GM12878 (cell line): ENCODE measurements around the gene CLEC19A.

ENCODE experiments used
- ASH2L ChIP-seq: fragments of 300-600, 200-600 bp; sonication (generic); IDR thresholded peaks from 2 replicates; pipeline ENCODE4 v1.6.1; 2017; ENCODE audit warnings: low read depth, mild to moderate bottlenecking, borderline replicate concordance
- CEBPB ChIP-seq, 2 experiments: fragments of 150-350 bp in 1 of 2; IDR thresholded peaks; 2 replicates each; pipeline ENCODE4 v1.6.1; 2012 to 2014; ENCODE audit warnings: low read depth in 2 of 2, low read length in 2 of 2, borderline replicate concordance in 1 of 2, inconsistent platforms in 1 of 2
- CTCF ChIP-seq, 3 experiments: IDR thresholded peaks in 2 of 3; conservative IDR thresholded peaks in 1 of 3; 2 replicates each; pipeline ENCODE4 v1.5.1; 2011; ENCODE audit warnings: low read depth in 3 of 3, low read length in 3 of 3, mild to moderate bottlenecking in 3 of 3, control low read depth in 2 of 3, moderate library complexity in 2 of 3, inconsistent platforms in 1 of 3, mixed read lengths in 1 of 3; ENCODE audit not compliant: control insufficient read depth in 2 of 3, insufficient read depth in 1 of 3; ENCODE audit errors: extremely low read depth in 1 of 3
- IKZF1 ChIP-seq: fragments of 450-650 bp; conservative IDR thresholded peaks from 2 replicates; pipeline ENCODE4 v1.6.1; 2017; ENCODE audit warnings: antibody characterized with exemption, mild to moderate bottlenecking
- JUNB ChIP-seq: IDR thresholded peaks from 2 replicates; pipeline ENCODE4 v1.6.1; 2016; ENCODE audit warnings: antibody characterized with exemption, mild to moderate bottlenecking
- POLR2AphosphoS5 ChIP-seq: IDR thresholded peaks from 2 replicates; pipeline ENCODE4 v1.6.1; 2011; ENCODE audit warnings: mild to moderate bottlenecking, low read length, inconsistent platforms
- RCOR1 ChIP-seq: conservative IDR thresholded peaks from 2 replicates; pipeline ENCODE4 v1.6.1; 2012; ENCODE audit warnings: low read depth, low read length, improper control_type of control experiment
- REST ChIP-seq: IDR thresholded peaks from 2 replicates; pipeline ENCODE4 v1.6.1; 2012; ENCODE audit warnings: mild to moderate bottlenecking, low read depth, low read length
- YBX1 ChIP-seq: fragments of 450-650 bp; IDR thresholded peaks from 2 replicates; pipeline ENCODE4 v1.6.1; 2016; ENCODE audit warnings: antibody characterized with exemption

DNA sequence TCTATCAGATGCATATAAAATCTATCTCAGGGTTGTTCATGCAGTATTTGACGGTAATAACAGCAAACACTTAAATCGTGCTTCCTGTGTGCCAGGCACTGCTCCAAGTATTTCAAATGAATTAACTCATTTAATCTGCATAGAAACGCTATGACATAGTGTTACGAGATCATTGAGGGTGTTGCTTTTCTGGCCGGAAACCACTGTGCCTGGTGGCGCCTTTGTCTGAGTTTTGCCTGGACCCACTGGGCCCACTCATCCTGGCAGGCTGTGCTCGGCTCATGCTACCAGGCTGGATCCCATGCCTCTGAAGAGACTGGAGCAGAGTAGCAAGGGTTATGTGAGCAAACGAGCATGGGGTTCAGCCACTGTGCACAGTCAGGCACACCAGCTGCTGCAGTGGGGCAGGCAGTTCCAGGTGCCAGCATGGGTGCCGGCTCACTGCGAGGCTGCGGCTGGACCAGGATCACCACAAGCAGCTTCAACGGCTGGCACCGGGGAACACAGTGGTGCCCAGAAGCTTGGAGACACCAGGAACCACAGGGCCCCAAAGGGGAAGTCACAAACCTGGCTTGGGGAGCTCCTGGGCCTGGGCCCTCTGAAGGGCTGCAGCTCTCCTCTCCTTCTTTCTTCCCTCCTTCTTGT lies 45.9 kb upstream of the CLEC19A start:
- TF ChIP-seq CTCF (IDR thresholded peaks at IDR 0.05 in 2 of 3, conservative IDR thresholded peaks at IDR 0.05 in 1 of 3; ENCODE audit: control insufficient read depth in 2 of 3, extremely low read depth in 1 of 3, insufficient read depth in 1 of 3, low read depth in 3 of 3, low read length in 3 of 3), result no peak
- no peak for TF ChIP-seq IKZF1
- TF ChIP-seq POLR2AphosphoS5, result no peak
- no peak for TF ChIP-seq ASH2L
- no peak for TF ChIP-seq YBX1
- no peak for TF ChIP-seq JUNB
- no peak for TF ChIP-seq REST
- no peak for TF ChIP-seq RCOR1
- TF ChIP-seq CEBPB (IDR thresholded peaks at IDR 0.05; ENCODE audit: borderline replicate concordance in 1 of 2, low read depth in 2 of 2, low read length in 2 of 2), result no peak
